GM12878 (cell line): ENCODE measurements around the gene FANCD2.

Experiments
- EP300 ChIP-seq, 2 experiments: fragments of 150-350 bp in 1 of 2; IDR thresholded peaks; 2 replicates each; pipeline ENCODE4 v1.6.1; 2011 to 2012; ENCODE audit warnings: low read depth in 2 of 2, low read length in 2 of 2, borderline replicate concordance in 1 of 2, improper control_type of control experiment in 1 of 2, inconsistent platforms in 1 of 2; ENCODE audit not compliant: control insufficient read depth in 1 of 2
- ESRRA ChIP-seq: IDR thresholded peaks from 2 replicates; pipeline ENCODE4 v1.6.1; 2012; ENCODE audit warnings: mild to moderate bottlenecking, low read length, improper control_type of control experiment
- FOXM1 ChIP-seq: IDR thresholded peaks from 2 replicates; pipeline ENCODE4 v1.6.1; 2012; ENCODE audit warnings: low read depth, mild to moderate bottlenecking, inconsistent platforms, low read length, moderate library complexity
- LARP7 ChIP-seq: fragments of 450-650 bp; IDR thresholded peaks from 2 replicates; pipeline ENCODE4 v1.6.1; 2017; ENCODE audit warnings: mild to moderate bottlenecking
- MAX ChIP-seq: IDR thresholded peaks from 2 replicates; pipeline ENCODE4 v1.6.1; 2012; ENCODE audit warnings: low read depth, low read length, improper control_type of control experiment
- POLR2A ChIP-seq: IDR thresholded peaks from 2 replicates; pipeline ENCODE4 v1.6.1; 2011; ENCODE audit warnings: low read depth, mild to moderate bottlenecking, low read length
- RBBP5 ChIP-seq: fragments of 200-600 bp; sonication (generic); conservative IDR thresholded peaks from 2 replicates; pipeline ENCODE4 v1.6.1; 2016
- TAF1 ChIP-seq: IDR thresholded peaks from 2 replicates; pipeline ENCODE4 v1.6.1; 2011; ENCODE audit warnings: mild to moderate bottlenecking, low read depth, low read length, borderline replicate concordance
- TBL1XR1 ChIP-seq: IDR thresholded peaks from 2 replicates; pipeline ENCODE4 v1.6.1; 2012; ENCODE audit warnings: low read depth, low read length, improper control_type of control experiment
- TCF7 ChIP-seq: IDR thresholded peaks from 2 replicates; pipeline ENCODE4 v1.6.1; 2014; ENCODE audit warnings: antibody characterized with exemption, borderline replicate concordance
- ZBTB33 ChIP-seq: fragments of 450-650 bp; IDR thresholded peaks from 2 replicates; pipeline ENCODE4 v1.6.1; 2017; ENCODE audit warnings: mild to moderate bottlenecking
- TF ChIP-seq, protein P1 (sequence below), 3 experiments: IDR thresholded peaks in 2 of 3; conservative IDR thresholded peaks in 1 of 3; 2 replicates each; pipeline ENCODE4 v1.5.1; 2011; ENCODE audit warnings: low read depth in 3 of 3, low read length in 3 of 3, mild to moderate bottlenecking in 3 of 3, control low read depth in 2 of 3, moderate library complexity in 2 of 3, inconsistent platforms in 1 of 3, mixed read lengths in 1 of 3; ENCODE audit not compliant: control insufficient read depth in 2 of 3, insufficient read depth in 1 of 3; ENCODE audit errors: extremely low read depth in 1 of 3

DNA sequence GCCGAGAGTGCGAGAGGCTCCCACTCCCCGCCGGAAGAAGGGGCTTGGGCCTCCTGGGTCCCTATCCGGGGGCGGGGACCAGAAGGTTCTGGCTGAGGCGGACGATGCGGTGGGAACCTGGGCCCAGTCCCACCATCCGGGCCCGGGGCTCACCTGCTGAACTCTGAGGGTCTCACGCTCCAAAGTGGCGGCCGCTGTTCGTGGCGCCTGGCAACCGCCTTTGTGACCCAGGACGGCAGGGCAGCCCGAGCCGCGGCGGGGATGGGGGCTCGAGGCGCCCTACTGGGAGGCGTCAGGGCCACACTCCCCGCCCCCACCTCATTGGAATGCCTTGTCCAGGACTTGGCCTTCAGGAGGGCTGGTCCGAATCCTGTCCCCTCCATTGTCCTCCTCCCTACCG lies 81.9 kb downstream of the FANCD2 start, which contains the start of gene FANCD2OS:
- TF ChIP-seq TCF7, result no peak
- TF ChIP-seq FOXM1, result no peak
- no peak for TF ChIP-seq LARP7
- TF ChIP-seq MAX, result no peak
- TF ChIP-seq, protein P1, sequence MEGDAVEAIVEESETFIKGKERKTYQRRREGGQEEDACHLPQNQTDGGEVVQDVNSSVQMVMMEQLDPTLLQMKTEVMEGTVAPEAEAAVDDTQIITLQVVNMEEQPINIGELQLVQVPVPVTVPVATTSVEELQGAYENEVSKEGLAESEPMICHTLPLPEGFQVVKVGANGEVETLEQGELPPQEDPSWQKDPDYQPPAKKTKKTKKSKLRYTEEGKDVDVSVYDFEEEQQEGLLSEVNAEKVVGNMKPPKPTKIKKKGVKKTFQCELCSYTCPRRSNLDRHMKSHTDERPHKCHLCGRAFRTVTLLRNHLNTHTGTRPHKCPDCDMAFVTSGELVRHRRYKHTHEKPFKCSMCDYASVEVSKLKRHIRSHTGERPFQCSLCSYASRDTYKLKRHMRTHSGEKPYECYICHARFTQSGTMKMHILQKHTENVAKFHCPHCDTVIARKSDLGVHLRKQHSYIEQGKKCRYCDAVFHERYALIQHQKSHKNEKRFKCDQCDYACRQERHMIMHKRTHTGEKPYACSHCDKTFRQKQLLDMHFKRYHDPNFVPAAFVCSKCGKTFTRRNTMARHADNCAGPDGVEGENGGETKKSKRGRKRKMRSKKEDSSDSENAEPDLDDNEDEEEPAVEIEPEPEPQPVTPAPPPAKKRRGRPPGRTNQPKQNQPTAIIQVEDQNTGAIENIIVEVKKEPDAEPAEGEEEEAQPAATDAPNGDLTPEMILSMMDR (IDR thresholded peaks at IDR 0.05 in 2 of 3, conservative IDR thresholded peaks at IDR 0.05 in 1 of 3; ENCODE audit: control insufficient read depth in 2 of 3, extremely low read depth in 1 of 3, insufficient read depth in 1 of 3, low read depth in 3 of 3, low read length in 3 of 3), result no peak
- no peak for TF ChIP-seq POLR2A
- TF ChIP-seq ESRRA, result no peak
- no peak for TF ChIP-seq RBBP5
- TF ChIP-seq ZBTB33, result no peak
- TF ChIP-seq EP300 (IDR thresholded peaks at IDR 0.05; ENCODE audit: borderline replicate concordance in 1 of 2, control insufficient read depth in 1 of 2, low read depth in 2 of 2, low read length in 2 of 2), result no peak
- TF ChIP-seq TBL1XR1, result no peak
- TF ChIP-seq TAF1, result no peak
